ENCODE results near the gene COMMD7. TPM values are rescaled to one million over a fixed set of nuclear protein-coding genes. Genes with fewer than 3 reads are reported as not detected.

COMMD7 gene
- total RNA-seq, 2 experiments from 2014 or later, result 20.5 to 22.2 TPM

- ChIA-PET CTCF (ENCODE audit: unreplicated experiment) (no interaction called here), POLR2A (interaction anchor here (0.7 to 1.7 kb wide), 2 partner anchors 73 to 354 kb away, joined by 4 to 7 read pairs; partner anchors contain the start of gene COMMD7)
- no TSS peak for BruUV-seq (replicated peaks)
- H3K9me2 ChIP-seq (ENCODE audit: insufficient read depth, low read length), result no peaks in the 10 kb centered on the region
- H3K79me2 ChIP-seq (ENCODE audit: insufficient read depth, low read depth, low read length), result no peaks in the 10 kb centered on the region
- peaks cover 87% of the 10 kb centered on the region for H3K4me1 ChIP-seq (ENCODE audit: insufficient read depth, low read length, poor library complexity, severe bottlenecking)
- peak overlapping the region; percentile 26 for H3K4me3 ChIP-seq (ENCODE audit: low read depth, low read length, poor library complexity, severe bottlenecking)
- H3K27ac ChIP-seq (ENCODE audit: low read depth, low read length, poor library complexity, severe bottlenecking), result peak overlapping the region; percentile 96
- intact Hi-C loops (cut with micrococcal nuclease; ENCODE audit: unreplicated experiment), result loop anchor here (5.0 kb wide), 1 partner anchor 91 kb away; the partner anchor contains the start of gene DNMT3B
- peak overlapping the region; percentile 62 for H3K4me2 ChIP-seq (ENCODE audit: low read length)
- no peaks in the 10 kb centered on the region for H3K9me3 ChIP-seq (ENCODE audit: low read length)
- no peak for TF ChIP-seq CTCF (conservative IDR thresholded peaks at IDR 0.05; ENCODE audit: low read length)
- TF ChIP-seq EZH2phosphoT487 (IDR thresholded peaks at IDR 0.05; ENCODE audit: borderline replicate concordance, low read depth, low read length), result no peak
- no peaks in the 10 kb centered on the region for H4K20me1 ChIP-seq (ENCODE audit: insufficient read depth, low read length)
- peak overlapping the region; percentile 24; the same call in 1 of the 2 replicates for H2AFZ ChIP-seq (ENCODE audit: low read length)
- peak; percentile 88 for DNase-seq (ENCODE audit: low spot score)
- H3K36me3 ChIP-seq (ENCODE audit: insufficient read depth, low read length), result no peaks in the 10 kb centered on the region
These were observed 72.4 kb downstream of the COMMD7 start for GRCh38 chr20:32670773-32671455.

GRCh38 chr20:32667027-32667426 is 76.2 kb downstream of the COMMD7 start:
- H3K27ac ChIP-seq (ENCODE audit: low read depth, low read length, poor library complexity, severe bottlenecking), result no peak overlapping the region
- no peaks in the 10 kb centered on the region for H3K79me2 ChIP-seq (ENCODE audit: insufficient read depth, low read depth, low read length)
- no peaks in the 10 kb centered on the region for H3K9me3 ChIP-seq (ENCODE audit: low read length)
- CTCF ChIA-PET (ENCODE audit: unreplicated experiment), result no interaction called here
- no peaks in the 10 kb centered on the region for H4K20me1 ChIP-seq (ENCODE audit: insufficient read depth, low read length)
- H3K4me3 ChIP-seq (ENCODE audit: low read depth, low read length, poor library complexity, severe bottlenecking), result no peak overlapping the region
- no peak for TF ChIP-seq CTCF (conservative IDR thresholded peaks at IDR 0.05; ENCODE audit: low read length)
- TF ChIP-seq EZH2phosphoT487 (IDR thresholded peaks at IDR 0.05; ENCODE audit: borderline replicate concordance, low read depth, low read length), result no peak
- POLR2A ChIA-PET, result interaction anchor here (0.8 to 1.2 kb wide), 2 partner anchors 9 to 132 kb away, joined by 4 to 8 read pairs; no protein-coding TSS in a partner anchor
- BruUV-seq (replicated peaks), result no TSS peak
- H2AFZ ChIP-seq (ENCODE audit: low read length), result peak overlapping the region; percentile 74; the same call in 1 of the 2 replicates
- H3K4me1 ChIP-seq (ENCODE audit: insufficient read depth, low read length, poor library complexity, severe bottlenecking), result peaks cover 66% of the 10 kb centered on the region
- intact Hi-C loops (cut with micrococcal nuclease; ENCODE audit: unreplicated experiment), result no loop called here
- H3K36me3 ChIP-seq (ENCODE audit: insufficient read depth, low read length), result no peaks in the 10 kb centered on the region
- no peak overlapping the region for H3K4me2 ChIP-seq (ENCODE audit: low read length)
- H3K9me2 ChIP-seq (ENCODE audit: insufficient read depth, low read length), result no peaks in the 10 kb centered on the region
- DNase-seq (ENCODE audit: low spot score), result no peak

GRCh38 chr20:32664678-32665159 is 78.5 kb downstream of the COMMD7 start:
- no peak for TF ChIP-seq CTCF (conservative IDR thresholded peaks at IDR 0.05; ENCODE audit: low read length)
- no peak for TF ChIP-seq EZH2phosphoT487 (IDR thresholded peaks at IDR 0.05; ENCODE audit: borderline replicate concordance, low read depth, low read length)
- Histone ChIP-seq H3K79me2 (ENCODE audit: insufficient read depth, low read depth, low read length) (no peaks in the 10 kb centered on the region), H4K20me1 (ENCODE audit: insufficient read depth, low read length) (no peaks in the 10 kb centered on the region), H3K9me3 (ENCODE audit: low read length) (0 out of 2 replicates have a peak, but pooled peaks cover 11% of the 10 kb centered on the region), H2AFZ (ENCODE audit: low read length) (peak overlapping the region; percentile 52; the same call in 1 of the 2 replicates), H3K36me3 (ENCODE audit: insufficient read depth, low read length) (no peaks in the 10 kb centered on the region), H3K4me1 (ENCODE audit: insufficient read depth, low read length, poor library complexity, severe bottlenecking) (peaks cover 44% of the 10 kb centered on the region), H3K9me2 (ENCODE audit: insufficient read depth, low read length) (no peaks in the 10 kb centered on the region), H3K4me3 (ENCODE audit: low read depth, low read length, poor library complexity, severe bottlenecking) (no peak overlapping the region), H3K27ac (ENCODE audit: low read depth, low read length, poor library complexity, severe bottlenecking) (no peak overlapping the region), H3K4me2 (ENCODE audit: low read length) (no peak overlapping the region)
- no TSS peak for BruUV-seq (replicated peaks)
- intact Hi-C loops (cut with micrococcal nuclease; ENCODE audit: unreplicated experiment), result no loop called here
- ChIA-PET CTCF (ENCODE audit: unreplicated experiment) (no interaction called here), POLR2A (interaction anchor here (2.2 kb wide), 1 partner anchor 9 kb away, joined by 9 read pairs; the partner anchor contains the start of gene C20orf203)
- no peak for DNase-seq (ENCODE audit: low spot score)
